ENCODE measurements around the gene ADARB1.

- no peak for TF ChIP-seq USF2 (CRISPR knock-in tag; IDR thresholded peaks at IDR 0.05)
- no peak for TF ChIP-seq CTCF (IDR thresholded peaks at IDR 0.05)
- TF ChIP-seq RELA (CRISPR knock-in tag; IDR thresholded peaks at IDR 0.05; ENCODE audit: borderline replicate concordance): no peak
- no peak for TF ChIP-seq CDX4 (CRISPR knock-in tag; IDR thresholded peaks at IDR 0.05; ENCODE audit: borderline replicate concordance)
- no peak for TF ChIP-seq USF1 (CRISPR knock-in tag; IDR thresholded peaks at IDR 0.05)
- no peak for TF ChIP-seq NR1H2 (CRISPR knock-in tag; IDR thresholded peaks at IDR 0.05)
- no peak for TF ChIP-seq ELF4 (CRISPR knock-in tag; IDR thresholded peaks at IDR 0.05; ENCODE audit: low read depth)
- TF ChIP-seq NFE2L1 (CRISPR knock-in tag; IDR thresholded peaks at IDR 0.05): no peak
- no peak for TF ChIP-seq ZNF416 (CRISPR knock-in tag; IDR thresholded peaks at IDR 0.05)
- TF ChIP-seq, protein P1, sequence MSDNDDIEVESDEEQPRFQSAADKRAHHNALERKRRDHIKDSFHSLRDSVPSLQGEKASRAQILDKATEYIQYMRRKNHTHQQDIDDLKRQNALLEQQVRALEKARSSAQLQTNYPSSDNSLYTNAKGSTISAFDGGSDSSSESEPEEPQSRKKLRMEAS (CRISPR knock-in tag; IDR thresholded peaks at IDR 0.05): no peak
- TF ChIP-seq ATF2 (CRISPR knock-in tag; IDR thresholded peaks at IDR 0.05; ENCODE audit: borderline replicate concordance, low read depth): no peak
- TF ChIP-seq PREB (CRISPR knock-in tag; IDR thresholded peaks at IDR 0.05; ENCODE audit: borderline replicate concordance): no peak
These were observed 103.8 kb downstream of the ADARB1 start for GRCh38 chr21:45178070-45178608.

Measured in WTC11 (cell line).